Activated CD4-positive, alpha-beta T cell treated with anti-CD3 and anti-CD28 coated beads, Interleukin-2, amount 50 U/mL, for 4 hours (primary cell): ENCODE results near the gene SPAG6.

Experiments used
- DNase-seq, 2 experiments: peaks; one replicate each; pipeline ENCODE4 v3.0.0-alpha.2; 2020

Gene SPAG6

DNA sequence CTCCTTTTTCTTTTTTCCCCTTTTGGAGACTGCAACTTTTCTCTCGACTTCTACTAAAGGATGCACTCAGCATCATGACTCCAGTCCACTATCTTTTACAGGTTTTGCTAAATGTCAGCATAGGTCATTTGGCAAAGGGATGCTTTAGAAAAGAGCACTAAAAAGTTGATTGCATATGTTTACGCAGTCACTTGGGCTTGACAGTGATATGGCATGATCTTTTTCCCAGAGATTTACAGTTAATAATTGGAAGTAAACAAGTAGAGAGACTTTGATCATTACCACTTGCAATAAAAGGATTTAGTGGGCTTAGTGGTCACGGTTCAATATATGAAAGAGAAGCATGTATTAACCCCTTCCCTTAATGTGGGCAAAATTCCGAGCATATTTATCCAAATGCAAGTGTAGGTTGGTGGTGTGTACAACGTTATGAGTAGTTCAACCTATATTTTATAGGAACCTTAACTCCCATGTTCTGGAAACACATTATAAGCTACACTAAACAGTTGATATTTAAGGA is 22.6 kb upstream of the SPAG6 start:
- DNase-seq: no peak

DNA sequence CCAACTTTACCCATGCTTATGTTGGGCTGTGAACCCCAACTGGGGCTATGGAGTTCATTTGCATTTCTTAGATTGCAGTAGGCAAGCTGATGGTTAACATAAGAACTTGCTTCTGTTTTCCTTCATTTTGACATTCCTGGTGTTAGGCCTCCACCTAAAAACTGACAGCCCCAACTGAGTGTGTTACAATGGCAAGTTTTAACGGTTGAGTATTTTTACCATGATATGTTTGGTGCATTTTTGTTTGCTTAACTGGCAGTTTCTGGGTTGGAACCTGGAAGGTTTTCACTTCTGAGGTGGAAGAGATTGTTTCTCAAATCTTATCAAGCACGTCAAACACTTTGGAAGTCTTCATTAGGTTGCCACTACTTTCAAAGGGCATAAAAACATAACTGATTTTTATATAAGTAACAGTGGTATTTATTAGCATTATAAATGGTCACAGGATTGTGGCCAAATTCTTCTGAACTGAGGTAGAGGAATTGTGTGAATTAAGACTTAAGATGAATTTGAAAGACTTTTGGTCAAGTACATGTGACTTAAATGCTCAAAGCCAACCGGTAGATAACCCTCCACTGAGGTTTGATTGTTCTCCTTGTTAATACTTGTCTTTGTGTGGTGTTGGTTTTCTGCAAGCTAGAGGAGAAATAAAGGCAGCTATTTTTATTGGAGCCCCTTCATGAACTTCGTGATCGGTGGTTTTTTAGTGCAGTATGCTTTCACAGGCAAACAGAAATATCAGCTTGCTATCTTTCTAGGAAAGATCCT is 21.6 kb upstream of the SPAG6 start:
- no peak for DNase-seq

DNA sequence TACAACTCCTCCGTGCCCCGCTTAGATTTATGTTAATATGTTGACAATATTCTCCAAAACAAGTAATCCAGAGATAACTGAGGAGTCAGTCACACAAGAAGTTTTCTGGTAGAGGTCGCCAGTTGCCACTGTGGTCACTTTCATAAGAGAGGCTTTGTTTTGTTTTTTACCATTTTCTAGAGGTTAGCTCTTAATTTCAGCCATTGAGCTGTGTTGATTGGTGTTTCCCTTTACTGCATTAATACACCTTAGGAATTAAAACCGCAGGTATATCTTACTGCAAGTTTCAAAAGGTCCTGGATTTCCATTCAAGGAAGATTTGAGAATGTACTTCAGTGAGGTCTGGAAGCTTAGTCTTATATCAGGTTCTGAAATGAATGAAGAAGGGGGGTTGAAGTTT is 20.9 kb upstream of the SPAG6 start:
- DNase-seq: no peak

DNA sequence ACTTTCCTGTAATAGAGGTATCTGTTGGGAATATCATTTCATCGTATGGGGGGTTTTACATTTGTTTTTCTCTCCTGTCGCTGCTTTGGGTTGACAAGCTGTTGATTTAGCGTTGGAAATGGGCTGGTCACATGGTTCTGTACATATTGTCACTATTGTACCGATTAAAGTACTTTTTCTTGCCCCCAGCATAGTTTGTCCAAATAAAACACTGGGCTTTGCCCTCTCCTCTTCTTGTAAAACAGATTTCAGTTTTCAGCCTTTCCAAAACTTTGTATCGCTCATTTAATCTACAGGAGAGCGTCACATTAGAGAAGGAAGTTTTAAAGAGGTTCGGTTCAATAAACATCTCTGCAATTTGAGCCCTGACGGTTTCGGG is 20.4 kb upstream of the SPAG6 start:
- DNase-seq: no peak

DNA sequence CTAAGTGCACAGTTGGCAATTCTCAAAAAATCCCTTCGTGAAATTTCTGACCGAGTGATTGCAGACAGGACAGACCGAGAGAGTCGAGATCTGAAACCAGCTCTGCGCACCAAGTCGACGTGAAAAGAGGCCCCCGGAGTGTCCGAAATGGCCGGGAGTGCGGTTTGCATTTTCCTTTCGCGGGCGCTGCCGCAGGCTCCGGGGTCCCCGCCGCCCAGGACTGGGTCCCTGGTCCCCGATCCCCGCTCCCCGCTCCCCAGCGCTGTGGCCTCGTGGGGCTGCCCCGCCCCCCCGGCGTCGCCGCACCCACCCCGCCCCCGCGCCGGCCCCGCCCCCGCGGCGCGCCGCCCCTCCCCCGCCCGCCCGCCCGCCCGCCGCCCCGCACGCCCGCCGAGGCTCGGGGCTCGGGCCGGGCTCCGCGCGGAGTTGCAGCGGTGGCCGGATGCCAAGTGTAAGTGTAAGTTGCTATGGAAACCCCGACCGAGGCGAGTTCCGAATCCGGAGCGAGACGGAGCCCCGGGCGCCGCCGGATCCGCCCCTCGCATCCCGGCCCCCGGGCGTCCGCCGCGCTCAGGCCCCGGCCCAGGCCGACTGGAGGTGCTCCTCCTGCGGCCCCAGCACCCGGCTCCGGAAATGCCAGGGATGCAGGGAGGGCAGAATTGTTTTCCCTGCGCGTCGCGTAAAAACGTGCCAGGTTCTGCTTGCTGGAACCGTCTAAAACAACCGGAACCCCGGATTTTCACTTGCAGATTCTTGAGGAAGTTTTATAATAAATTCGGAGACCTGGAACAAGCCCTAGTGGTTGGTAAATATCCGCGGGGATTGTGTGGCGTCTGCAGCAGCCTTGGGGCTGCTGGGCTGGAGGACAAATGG is 19.8 kb upstream of the SPAG6 start:
- DNase-seq: peak in 1 of 2 experiments; percentile 57

DNA sequence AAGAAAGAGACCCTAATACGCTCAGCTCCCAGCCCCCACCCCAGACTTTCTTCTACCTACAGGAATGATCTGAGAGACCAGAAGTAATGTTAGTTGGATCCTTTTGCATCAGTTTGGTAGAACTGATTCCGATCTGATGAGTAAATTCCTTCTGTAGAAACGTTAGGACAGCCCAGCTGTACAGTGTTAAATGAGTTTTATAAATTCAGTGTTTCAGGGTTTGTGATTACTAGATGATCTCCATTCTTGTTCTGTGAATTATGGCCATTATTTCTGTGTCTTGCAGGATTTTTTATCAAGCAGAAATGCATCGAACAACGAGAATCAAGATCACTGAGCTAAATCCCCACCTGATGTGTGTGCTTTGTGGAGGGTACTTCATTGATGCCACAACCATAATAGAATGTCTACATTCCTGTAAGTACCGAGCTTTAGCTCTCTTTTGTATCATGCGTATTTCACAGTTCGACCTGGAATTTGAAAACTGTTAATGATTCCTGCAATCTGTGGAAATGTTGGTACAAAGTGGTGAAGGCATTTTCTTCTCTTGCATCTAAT is 19.1 kb upstream of the SPAG6 start:
- no peak for DNase-seq

DNA sequence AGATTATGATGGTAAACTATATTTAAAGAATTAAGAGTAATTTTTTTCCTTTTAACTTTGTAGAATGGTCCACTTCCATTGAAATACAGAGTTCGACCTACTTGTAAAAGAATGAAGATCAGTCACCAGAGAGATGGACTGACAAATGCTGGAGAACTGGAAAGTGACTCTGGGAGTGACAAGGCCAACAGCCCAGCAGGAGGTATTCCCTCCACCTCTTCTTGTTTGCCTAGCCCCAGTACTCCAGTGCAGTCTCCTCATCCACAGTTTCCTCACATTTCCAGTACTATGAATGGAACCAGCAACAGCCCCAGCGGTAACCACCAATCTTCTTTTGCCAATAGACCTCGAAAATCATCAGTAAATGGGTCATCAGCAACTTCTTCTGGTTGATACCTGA is 16.1 kb upstream of the SPAG6 start:
- DNase-seq: no peak

DNA sequence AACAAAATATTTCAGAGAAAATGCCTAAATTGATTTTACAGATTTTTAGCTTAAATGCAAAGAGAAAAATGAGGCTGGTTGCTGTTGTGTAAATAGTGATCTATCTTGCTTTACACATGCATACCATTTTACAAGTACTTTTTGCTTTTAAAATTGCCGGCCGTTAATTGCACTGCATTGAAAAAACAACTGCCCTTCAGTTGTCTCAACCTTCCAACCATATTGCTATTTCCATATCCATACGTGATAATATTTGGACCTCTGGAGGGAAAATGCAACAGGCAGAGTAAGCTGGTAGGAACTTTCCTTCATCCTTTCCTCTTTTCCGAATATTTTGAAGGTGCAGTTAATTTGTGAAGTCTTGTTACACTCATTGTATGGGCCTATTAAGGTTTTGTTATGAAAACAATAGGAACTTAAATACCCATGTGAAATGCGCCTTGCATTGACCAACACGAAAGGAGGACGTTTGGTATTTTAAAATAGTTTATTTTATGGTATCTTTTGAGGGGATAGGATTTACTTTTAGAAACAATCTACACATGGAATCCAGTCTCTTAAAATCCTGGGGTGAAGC is 13.1 kb upstream of the SPAG6 start:
- no peak for DNase-seq

DNA sequence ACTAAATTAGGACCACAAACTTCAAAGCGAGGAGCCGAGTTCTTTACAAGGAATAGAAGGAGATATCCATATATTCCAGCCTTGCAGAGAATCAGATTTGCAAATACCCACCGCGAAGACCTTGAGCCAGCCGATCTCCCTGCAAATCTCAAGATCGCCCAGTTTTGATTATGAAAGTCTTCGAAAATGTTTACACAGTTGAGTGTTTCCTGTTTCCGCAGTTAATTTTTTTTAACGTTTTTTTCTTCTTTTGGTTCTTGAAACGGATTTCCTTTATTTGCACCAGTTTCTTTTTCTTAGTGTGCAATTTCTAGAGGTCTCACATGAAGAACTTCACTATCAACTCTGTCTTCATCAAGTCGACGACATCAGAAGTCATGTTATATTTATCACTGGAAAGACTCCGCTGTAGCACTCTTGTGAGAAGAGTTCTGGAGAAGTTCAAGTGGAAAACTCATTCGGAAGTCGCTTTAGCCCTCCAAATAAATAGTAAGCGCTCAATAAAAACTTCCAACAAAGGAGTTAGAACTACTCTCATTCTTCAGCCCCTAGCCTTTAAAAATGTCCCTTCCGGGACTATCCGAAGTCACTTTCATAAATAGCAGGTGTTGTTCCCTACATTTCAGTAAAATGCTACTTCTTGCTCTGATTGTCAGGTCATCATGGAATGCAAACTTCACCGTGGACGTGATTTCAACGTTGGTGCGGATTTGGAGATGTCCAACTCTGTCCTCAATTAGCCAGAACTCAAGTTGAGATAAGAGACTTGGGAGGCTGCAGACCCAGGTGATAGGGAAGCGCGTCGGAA is 11.9 kb upstream of the SPAG6 start:
- DNase-seq: no peak

DNA sequence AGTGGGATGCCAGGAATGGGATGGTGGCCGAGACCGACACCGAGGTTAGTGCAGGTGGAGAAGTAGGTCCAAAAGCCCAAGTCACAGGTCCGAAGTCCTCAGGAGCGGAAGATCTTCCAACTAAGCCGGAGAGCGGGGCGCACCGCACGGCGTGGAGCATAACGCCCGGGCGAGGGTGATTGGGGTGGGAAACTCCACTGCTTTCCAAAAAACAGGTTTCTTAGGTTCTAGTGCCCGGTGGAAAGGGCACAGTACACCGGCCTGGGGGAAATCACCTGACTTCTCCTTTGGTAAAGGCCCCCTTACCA is 11.4 kb upstream of the SPAG6 start:
- DNase-seq: no peak

DNA sequence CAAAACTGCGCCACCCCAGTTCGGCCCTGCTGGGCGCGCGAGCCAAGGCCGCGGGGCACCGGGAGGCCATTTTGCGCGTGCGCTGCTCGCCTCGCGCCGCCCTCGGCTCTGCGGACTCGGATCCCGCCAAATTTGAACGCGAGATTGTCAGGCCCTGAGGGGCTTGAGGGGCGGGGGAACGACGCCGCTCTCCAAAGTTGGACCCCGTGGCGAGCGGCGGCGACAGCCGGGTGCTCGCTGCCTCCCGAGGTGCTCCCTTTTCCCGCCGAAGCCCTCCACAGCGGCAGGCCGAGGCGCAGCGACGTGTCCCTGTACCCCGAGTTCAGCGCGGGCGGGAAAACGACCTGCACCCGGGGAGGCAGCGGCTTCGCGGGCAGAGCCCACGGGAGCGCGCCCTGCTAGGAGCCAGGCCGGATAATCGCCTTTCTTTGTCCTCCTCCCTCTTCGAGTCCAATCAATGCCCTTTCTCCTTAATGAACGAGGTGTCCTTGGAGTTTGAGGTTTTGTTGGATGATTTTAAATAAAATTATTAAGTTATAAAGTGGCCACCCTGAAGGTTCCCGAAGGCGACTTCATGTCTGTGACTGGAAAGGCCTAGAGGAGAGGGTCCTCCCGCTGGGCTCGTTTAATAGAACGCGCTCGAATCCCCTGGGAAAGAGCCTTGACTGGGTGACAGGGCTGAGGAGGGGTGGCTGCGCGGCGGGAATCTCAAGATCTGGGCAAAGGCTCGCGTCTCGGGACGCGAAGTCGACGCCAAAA is 10.7 kb upstream of the SPAG6 start:
- DNase-seq: no peak

DNA sequence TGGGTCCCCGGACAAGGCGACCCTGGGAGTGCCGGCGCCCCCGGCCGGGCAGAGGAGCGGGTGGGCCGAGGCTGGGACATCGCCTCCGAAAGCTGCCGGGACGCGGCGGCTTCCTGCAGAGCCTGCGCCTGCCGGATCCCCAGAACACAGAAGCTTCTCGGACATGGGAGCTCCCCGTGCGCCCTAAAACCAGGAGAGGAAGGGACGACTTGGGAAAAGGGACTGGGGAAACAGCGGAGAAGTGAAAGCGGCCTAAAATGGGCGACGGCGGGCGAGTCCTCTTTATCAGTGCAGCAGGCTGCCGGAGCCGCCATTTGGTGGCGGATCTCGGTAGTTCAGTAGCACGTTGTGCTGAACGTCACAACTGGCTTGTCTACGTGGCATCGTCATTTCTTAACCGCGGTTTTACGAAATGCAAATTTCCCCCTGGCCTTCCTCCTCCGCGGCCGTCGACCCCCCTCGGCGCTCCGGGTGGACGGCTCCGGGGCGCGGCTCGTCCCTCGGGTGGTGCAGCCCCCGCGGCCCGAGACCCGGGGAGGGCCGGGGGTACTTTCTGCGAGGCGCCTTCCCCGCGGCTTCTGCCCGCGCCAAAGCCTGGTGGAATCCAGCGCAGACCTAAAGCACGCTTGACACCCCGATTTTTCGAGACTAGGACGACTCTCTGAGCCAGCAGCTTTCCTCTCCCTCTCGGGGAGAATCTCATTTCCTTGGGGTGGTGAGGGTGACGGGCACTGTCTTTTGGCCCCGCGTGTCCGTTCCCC is 9.9 kb upstream of the SPAG6 start:
- DNase-seq: peak; percentile 58 to 63

DNA sequence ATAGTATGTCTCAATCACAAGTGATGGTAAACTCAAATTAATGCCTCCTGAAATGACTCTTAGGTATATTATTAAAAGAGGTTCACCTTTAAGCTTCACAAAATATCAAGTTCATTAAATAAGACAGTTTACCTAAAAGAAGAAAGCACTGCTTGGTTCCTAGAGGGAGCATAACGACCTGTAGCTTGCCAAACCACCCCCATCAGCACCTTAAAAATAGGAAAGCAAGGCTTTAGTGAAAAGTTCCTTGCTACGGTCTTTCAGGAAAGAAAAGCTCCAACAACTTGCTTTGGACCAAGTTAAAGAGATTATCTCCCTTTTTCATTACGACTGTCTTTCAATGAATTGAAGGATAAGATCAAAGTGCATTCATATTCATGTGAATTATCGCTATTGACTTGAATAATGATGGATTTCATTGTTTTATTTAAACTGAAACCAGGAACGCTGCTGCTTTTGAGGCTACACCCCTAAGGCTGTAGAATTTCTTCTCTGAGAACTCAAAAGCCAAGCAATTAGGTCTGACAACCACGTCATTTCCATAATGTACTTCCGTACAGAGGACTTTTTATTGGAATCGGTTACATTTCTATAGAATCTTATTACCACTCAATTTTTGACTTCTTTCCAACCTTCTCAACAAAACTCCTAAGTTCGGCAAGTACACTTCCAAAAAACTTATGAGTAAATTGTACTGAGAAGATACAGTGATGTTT is 7.0 kb upstream of the SPAG6 start:
- DNase-seq: no peak

DNA sequence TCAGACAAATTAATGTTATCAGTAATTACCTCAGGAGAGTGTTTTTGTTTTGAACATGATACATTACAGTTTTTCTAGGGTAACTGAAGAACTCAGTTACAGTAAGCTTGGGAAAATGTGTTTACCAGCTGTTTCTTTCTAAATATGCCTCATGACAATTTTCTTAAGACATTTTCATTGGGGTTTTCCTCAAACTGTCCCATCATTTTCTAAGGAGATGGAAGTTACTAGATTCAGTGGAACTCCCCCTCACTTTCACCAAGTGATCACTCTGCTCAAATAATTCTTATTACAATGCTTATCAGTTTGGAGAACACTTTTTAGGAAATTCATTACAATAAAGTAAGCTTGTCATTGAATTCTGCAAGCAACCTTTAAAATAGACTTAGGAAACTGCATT is 6.4 kb upstream of the SPAG6 start:
- DNase-seq: no peak

DNA sequence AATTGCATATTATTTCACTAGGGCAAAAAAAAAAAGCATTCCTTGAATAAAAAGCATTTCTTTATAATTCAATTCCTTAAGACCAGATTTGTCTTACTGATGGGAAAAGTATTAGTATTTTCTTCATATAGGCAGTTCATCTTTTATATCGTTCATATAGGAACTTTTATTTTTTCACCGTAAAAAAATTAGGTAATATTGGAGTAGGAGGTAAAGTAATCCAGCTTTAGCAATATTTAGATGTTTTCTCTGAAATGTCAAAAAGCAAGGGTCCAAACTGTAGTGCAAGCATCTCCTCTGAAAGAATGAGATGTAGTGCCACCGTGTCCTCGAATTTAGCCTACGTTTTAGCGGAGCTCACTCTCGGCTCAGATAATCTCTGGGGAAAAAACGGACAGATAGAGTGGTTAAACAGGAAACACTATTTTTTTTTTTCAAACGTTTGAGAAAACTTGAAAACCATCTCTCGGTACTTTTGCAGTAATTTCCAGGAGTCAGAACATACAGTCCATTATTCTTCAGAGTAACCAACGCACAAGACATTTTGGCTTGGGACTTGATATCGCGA is 5.5 kb upstream of the SPAG6 start:
- no peak for DNase-seq

DNA sequence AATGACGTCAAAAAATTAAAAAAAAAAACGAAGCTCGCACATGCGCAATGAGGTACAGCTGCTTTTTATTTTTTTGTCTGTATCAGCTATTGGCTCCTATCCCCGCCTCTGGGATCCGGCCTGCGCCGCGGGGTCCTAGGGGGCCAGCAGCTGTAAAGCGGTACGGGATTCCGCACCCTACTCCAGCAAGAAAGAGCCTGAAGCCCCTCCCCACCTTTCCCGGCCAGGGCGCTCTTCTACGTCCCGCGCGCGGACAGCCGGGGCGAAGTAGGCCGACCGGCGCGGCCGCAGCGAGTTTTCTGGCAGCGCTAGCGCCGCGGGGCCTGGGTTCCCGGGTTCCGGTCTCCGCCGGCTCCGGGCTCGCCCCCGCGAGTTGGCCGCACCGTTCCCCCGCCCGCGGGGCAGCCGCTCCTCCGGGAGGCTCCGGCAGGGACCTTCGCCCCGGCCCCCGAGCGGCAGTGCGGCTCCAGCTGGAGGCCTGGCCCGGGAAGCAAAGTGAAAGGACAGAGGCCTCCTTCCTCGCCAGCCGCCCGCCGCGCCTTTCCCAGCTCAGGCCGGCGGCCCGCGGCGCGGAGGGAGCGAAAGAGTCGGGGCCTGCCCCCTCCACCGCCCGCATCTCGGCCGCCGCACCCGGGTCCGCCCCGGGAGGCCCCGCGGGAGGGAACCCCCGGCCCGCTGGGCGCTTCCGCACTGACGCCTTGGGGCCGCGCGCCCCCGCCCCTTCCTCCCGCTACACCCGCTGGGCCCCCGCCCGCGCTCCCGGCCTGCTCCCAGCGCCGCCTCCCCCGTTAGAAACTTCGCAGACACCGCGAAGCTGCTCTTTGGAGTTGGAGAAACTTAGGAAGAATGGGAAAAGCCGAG is 4.7 kb upstream of the SPAG6 start:
- no peak for DNase-seq

DNA sequence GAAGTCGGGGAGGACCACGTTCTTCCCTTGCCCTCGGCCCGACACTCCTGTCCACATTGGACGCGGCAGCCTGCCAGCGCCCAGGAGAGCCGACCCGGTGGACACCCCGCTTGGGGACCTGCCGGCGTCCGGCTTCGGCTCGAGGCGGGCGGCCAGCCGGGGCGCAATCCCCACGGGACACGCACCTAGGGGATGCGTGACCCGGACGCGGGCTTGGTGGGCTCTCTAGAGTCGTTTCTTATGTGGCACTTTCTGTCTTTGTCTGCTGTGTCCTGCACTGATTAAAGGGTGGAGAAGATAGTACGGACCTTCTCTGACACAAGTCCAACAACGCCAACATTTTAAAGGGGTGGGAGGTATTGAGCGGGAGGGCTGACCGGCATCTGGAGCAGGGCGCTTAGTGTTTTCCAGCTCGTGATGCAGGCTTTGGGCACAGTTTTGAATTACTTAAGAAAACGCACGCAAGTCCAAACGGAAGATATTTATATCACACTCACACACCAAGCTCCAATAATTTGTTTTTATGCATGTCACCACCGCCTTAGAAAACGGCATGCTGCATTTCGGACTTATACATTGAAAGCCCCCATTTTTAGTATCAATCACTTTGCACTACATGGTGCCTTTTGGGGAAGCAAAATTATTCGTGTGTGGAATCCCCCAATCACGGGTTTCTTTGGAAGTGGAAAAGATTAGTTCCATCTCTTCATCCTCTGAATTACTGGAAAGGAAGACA is 3.9 kb upstream of the SPAG6 start:
- no peak for DNase-seq

DNA sequence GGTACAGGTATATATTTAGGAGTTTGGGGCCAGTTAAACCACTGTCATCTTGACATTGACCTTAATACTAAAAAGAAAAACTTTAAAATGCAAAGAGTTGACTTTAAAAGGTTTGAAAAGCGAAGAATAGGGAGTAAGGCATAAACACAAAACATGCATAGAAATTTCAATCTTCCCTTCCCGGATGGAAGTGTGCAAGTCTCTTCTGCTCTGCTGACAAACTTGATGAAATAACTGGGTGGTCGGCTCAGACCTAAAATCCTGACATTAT is 3.4 kb upstream of the SPAG6 start:
- no peak for DNase-seq

DNA sequence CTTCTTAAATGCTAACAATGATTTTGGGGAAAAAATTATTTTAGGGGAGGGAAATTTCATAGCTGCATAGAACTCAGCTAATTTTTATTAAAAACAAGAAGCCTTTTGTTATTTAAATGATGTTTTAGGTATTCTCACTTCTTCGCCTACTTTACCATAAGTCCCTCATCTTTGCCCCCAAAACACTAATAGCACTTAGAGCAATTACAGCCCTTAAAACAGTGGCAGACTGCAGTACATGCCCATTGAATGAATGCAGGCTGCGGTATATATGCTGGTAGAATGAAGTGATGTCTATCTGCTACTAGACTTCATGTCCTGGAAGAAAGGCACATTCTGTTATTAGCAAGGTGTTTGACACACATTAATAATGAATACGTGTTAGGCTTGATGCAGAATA is 2.9 kb upstream of the SPAG6 start:
- DNase-seq: no peak
